H9 (cell line): ENCODE measurements around the gene LYSMD3. TPM values are rescaled to one million over a fixed set of nuclear protein-coding genes. Genes with fewer than 3 reads are reported as not detected.

Experiments used
- DNase-seq: peaks from one replicate; pipeline ENCODE4 v3.0.0-alpha.2; 2017
- H2AFZ ChIP-seq: one replicate; pipeline ENCODE4 v1.6.1; 2013; ENCODE audit warnings: mild to moderate bottlenecking, low read length, control low read depth, moderate library complexity
- H2AK5ac ChIP-seq: 2 replicates; pipeline ENCODE4 v1.6.1; 2013; ENCODE audit warnings: low read length, control low read depth, mixed read lengths; ENCODE audit not compliant: insufficient read length
- H2BK120ac ChIP-seq: one replicate; pipeline ENCODE4 v1.6.1; 2013; ENCODE audit warnings: low read depth, mild to moderate bottlenecking, low read length, control low read depth, inconsistent platforms; ENCODE audit not compliant: poor library complexity, severe bottlenecking
- H2BK12ac ChIP-seq: 2 replicates; pipeline ENCODE4 v1.6.1; 2013; ENCODE audit warnings: low read length, control low read depth, mixed read lengths, low read depth; ENCODE audit not compliant: insufficient read length
- H2BK15ac ChIP-seq: 2 replicates; pipeline ENCODE4 v1.6.1; 2013; ENCODE audit warnings: low read depth, low read length, control low read depth
- H2BK20ac ChIP-seq: one replicate; pipeline ENCODE4 v1.6.1; 2013; ENCODE audit warnings: low read depth, mild to moderate bottlenecking, low read length, control low read depth, inconsistent platforms; ENCODE audit not compliant: poor library complexity, severe bottlenecking
- H2BK5ac ChIP-seq: 2 replicates; pipeline ENCODE4 v1.6.1; 2013; ENCODE audit warnings: low read length, control low read depth, mixed read lengths; ENCODE audit not compliant: insufficient read length
- H3K14ac ChIP-seq: 2 replicates; pipeline ENCODE4 v1.6.1; 2013; ENCODE audit warnings: low read length, control low read depth; ENCODE audit not compliant: insufficient read depth
- H3K18ac ChIP-seq: 2 replicates; pipeline ENCODE4 v1.6.1; 2013; ENCODE audit warnings: low read depth, mild to moderate bottlenecking, mixed read lengths, low read length, control low read depth; ENCODE audit not compliant: insufficient read length
- H3K23ac ChIP-seq: 2 replicates; pipeline ENCODE4 v1.6.1; 2013; ENCODE audit warnings: low read length, control low read depth, mixed read lengths, low read depth; ENCODE audit not compliant: insufficient read length
- H3K23me2 ChIP-seq: 2 replicates; pipeline ENCODE4 v1.6.1; 2013; ENCODE audit warnings: low read depth, mild to moderate bottlenecking, mixed read lengths, low read length, control low read depth; ENCODE audit not compliant: insufficient read length, poor library complexity, severe bottlenecking
- H3K27ac ChIP-seq: 2 replicates; pipeline ENCODE4 v1.5.1; 2013; ENCODE audit warnings: low read length, control low read depth, mixed read lengths, low read depth; ENCODE audit not compliant: insufficient read length
- H3K27me3 ChIP-seq: 2 replicates; pipeline ENCODE4 v1.6.1; 2013; ENCODE audit warnings: low read length, control low read depth, inconsistent platforms; ENCODE audit not compliant: insufficient read depth
- H3K4ac ChIP-seq: 2 replicates; pipeline ENCODE4 v1.6.1; 2013; ENCODE audit warnings: low read depth, mild to moderate bottlenecking, control low read depth, inconsistent platforms, low read length, moderate library complexity
- H3K4me1 ChIP-seq: 2 replicates; pipeline ENCODE4 v1.6.1; 2013; ENCODE audit warnings: low read length, control low read depth, inconsistent platforms; ENCODE audit not compliant: insufficient read depth
- H3K4me2 ChIP-seq: 2 replicates; pipeline ENCODE4 v1.6.1; 2013; ENCODE audit warnings: low read length, control low read depth, mixed read lengths; ENCODE audit not compliant: insufficient read length, insufficient read depth
- H3K56ac ChIP-seq: 2 replicates; pipeline ENCODE4 v1.6.1; 2013; ENCODE audit warnings: low read depth, mild to moderate bottlenecking, mixed read lengths, low read length, control low read depth; ENCODE audit not compliant: insufficient read length
- H3K79me1 ChIP-seq: 2 replicates; pipeline ENCODE4 v1.6.1; 2013; ENCODE audit warnings: low read depth, mild to moderate bottlenecking, moderate library complexity, low read length, control low read depth, inconsistent platforms; ENCODE audit not compliant: insufficient read depth, poor library complexity, severe bottlenecking
- H3K79me2 ChIP-seq: 2 replicates; pipeline ENCODE4 v1.6.1; 2013; ENCODE audit warnings: low read length, control low read depth, inconsistent platforms; ENCODE audit not compliant: insufficient read depth
- H3K9ac ChIP-seq: 2 replicates; pipeline ENCODE4 v1.6.1; 2013; ENCODE audit warnings: low read length, control low read depth, mixed read lengths; ENCODE audit not compliant: insufficient read length; ENCODE audit errors: extremely low read depth
- H3K9me3 ChIP-seq: one replicate; pipeline ENCODE4 v1.6.1; 2013; ENCODE audit warnings: low read depth, low read length, inconsistent platforms; ENCODE audit not compliant: control insufficient read depth
- H3T11ph ChIP-seq: one replicate; pipeline ENCODE4 v1.6.1; 2013; ENCODE audit warnings: mild to moderate bottlenecking, low read length, control low read depth, inconsistent platforms
- H4K20me1 ChIP-seq: one replicate; pipeline ENCODE4 v1.6.1; 2013; ENCODE audit not compliant: control insufficient read depth, insufficient read length, insufficient read depth
- H4K5ac ChIP-seq: 2 replicates; pipeline ENCODE4 v1.6.1; 2013; ENCODE audit warnings: low read depth, mild to moderate bottlenecking, mixed read lengths, low read length, control low read depth; ENCODE audit not compliant: insufficient read length
- H4K8ac ChIP-seq: replicated peaks from 2 replicates; pipeline ENCODE4 v1.6.1; 2013; ENCODE audit warnings: low read length, control low read depth, mixed read lengths, low read depth; ENCODE audit not compliant: insufficient read length
- H4K91ac ChIP-seq: 2 replicates; pipeline ENCODE4 v1.6.1; 2013; ENCODE audit warnings: low read depth, mild to moderate bottlenecking, moderate library complexity, mixed read lengths, low read length, control low read depth; ENCODE audit not compliant: insufficient read length
- H3K27ac Mint-ChIP-seq, 3 experiments: 2 replicates in 2 of 3; 3 replicates in 1 of 3; pipeline ENCODE4 v1.8.0; 2020 to 2021; ENCODE audit warnings: mixed read lengths in 3 of 3, mild to moderate bottlenecking in 1 of 3, moderate library complexity in 1 of 3
- H3K27me3 Mint-ChIP-seq: 2 replicates; pipeline ENCODE4 v1.8.0; 2021; ENCODE audit warnings: low read depth, mild to moderate bottlenecking, moderate library complexity, mixed read lengths
- H3K36me3 Mint-ChIP-seq, 3 experiments: 2 replicates in 2 of 3; 3 replicates in 1 of 3; pipeline ENCODE4 v1.8.0; 2020 to 2021; ENCODE audit warnings: low read depth in 3 of 3, mixed read lengths in 3 of 3; ENCODE audit not compliant: insufficient read depth in 1 of 3
- H3K4me1 Mint-ChIP-seq, 2 experiments: 2 replicates each; pipeline ENCODE4 v1.8.0; 2020; ENCODE audit warnings: mixed read lengths in 2 of 2
- H3K4me3 Mint-ChIP-seq, 2 experiments: 2 replicates in 1 of 2; 3 replicates in 1 of 2; pipeline ENCODE4 v1.8.0; 2020 to 2021; ENCODE audit warnings: mild to moderate bottlenecking in 2 of 2, mixed read lengths in 2 of 2, moderate library complexity in 1 of 2
- H3K9me3 Mint-ChIP-seq, 2 experiments: 2 replicates in 1 of 2; 3 replicates in 1 of 2; pipeline ENCODE4 v1.8.0; 2020; ENCODE audit warnings: mild to moderate bottlenecking in 2 of 2, mixed read lengths in 2 of 2, moderate library complexity in 1 of 2
- WGBS: extraction: QIAGEN DNeasy Blood & Tissue Kit; methylation state at CpG from one replicate; pipeline ENCODE4 v1.1.7; 2013; ENCODE audit warnings: missing lambda C conversion rate, low lambda C conversion rate, mixed read lengths; ENCODE audit not compliant: insufficient read length; ENCODE audit errors: extremely low coverage; 5-methylcytosine and 5-hydroxymethylcytosine counted together
- total RNA-seq: library from RNA; stranded (reverse); gene quantifications from 2 replicates; pipeline ENCODE4 v1.2.1, GENCODE V29; 2021
- TF ChIP-seq, protein P1 (sequence below): fragments of 200-600 bp; sonication (generic); conservative IDR thresholded peaks from 3 replicates; pipeline ENCODE4 v1.8.0; 2021; ENCODE audit warnings: antibody characterized with exemption, mild to moderate bottlenecking

The LYSMD3 gene
- total RNA-seq, 1 experiment from 2014 or later = 14.0 TPM

DNA sequence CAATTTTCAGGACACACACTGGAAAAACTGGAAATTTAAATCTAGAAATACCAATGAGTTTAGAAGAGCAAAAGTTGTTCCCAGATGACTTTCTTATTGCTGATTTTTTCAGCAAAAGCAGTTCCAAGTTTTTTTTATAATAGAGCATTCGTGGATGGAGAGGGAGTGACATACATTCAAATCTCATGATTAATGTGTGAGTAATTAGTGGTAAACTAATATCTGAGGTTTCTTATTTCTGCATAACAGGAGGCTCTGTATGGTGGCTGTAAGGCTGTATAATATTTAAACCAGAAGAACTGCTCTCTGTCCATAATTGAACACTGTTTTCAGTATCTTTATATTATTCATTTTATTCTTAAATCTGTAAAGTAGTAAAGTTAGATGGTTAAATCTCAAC, 25.8 kb downstream of the LYSMD3 start:
- TF ChIP-seq, protein P1, sequence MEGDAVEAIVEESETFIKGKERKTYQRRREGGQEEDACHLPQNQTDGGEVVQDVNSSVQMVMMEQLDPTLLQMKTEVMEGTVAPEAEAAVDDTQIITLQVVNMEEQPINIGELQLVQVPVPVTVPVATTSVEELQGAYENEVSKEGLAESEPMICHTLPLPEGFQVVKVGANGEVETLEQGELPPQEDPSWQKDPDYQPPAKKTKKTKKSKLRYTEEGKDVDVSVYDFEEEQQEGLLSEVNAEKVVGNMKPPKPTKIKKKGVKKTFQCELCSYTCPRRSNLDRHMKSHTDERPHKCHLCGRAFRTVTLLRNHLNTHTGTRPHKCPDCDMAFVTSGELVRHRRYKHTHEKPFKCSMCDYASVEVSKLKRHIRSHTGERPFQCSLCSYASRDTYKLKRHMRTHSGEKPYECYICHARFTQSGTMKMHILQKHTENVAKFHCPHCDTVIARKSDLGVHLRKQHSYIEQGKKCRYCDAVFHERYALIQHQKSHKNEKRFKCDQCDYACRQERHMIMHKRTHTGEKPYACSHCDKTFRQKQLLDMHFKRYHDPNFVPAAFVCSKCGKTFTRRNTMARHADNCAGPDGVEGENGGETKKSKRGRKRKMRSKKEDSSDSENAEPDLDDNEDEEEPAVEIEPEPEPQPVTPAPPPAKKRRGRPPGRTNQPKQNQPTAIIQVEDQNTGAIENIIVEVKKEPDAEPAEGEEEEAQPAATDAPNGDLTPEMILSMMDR = no peak
- Histone ChIP-seq H3K27me3 (no peaks in the 10 kb centered on the region), H3K4me2 (no peak overlapping the region), H3K4me1 (no peaks in the 10 kb centered on the region), H2AFZ (no peak overlapping the region), H2BK15ac (no peak overlapping the region), H3K9ac (no peak overlapping the region), H2BK5ac (no peak overlapping the region), H4K8ac (no peak overlapping the region), H4K20me1 (no peaks in the 10 kb centered on the region), H2BK20ac (no peak overlapping the region), H4K5ac (no peak overlapping the region), H3K56ac (no peak overlapping the region), H3K18ac (no peak overlapping the region), H3K4ac (no peak overlapping the region), H3T11ph (no peak overlapping the region), H3K23me2 (no peaks in the 10 kb centered on the region), H4K91ac (no peak overlapping the region), H2BK12ac (no peak overlapping the region), H2BK120ac (no peak overlapping the region), H3K9me3 (no peaks in the 10 kb centered on the region), H3K14ac (no peak overlapping the region), H2AK5ac (no peak overlapping the region), H3K23ac (no peak overlapping the region), H3K79me1 (peaks cover 2% of the 10 kb centered on the region), H3K27ac (no peak overlapping the region), H3K79me2 (no peaks in the 10 kb centered on the region)
- Mint-ChIP-seq H3K9me3 (no peaks in the 10 kb centered on the region), H3K27ac (peak overlapping the region in 1 of 3 experiments; percentile 67; a peak in 2 of 7 replicates), H3K27me3 (no peaks in the 10 kb centered on the region), H3K4me1 (no peaks in the 10 kb centered on the region), H3K36me3 (peaks cover 24 to 45% (median 31%) of the 10 kb centered on the region in 3 experiments; a peak in 6 of 7 replicates), H3K4me3 (no peak overlapping the region)
- no peak for DNase-seq
- no CpG with 5 or more reads among the region's 1 CpG for WGBS
